NCI-H1694 treated with DMSO at 0.1 percent for 48 hours (cell line): ENCODE results near the gene CCDC88B.

Source experiments
- DNase-seq: peaks from one replicate; lab custom pipeline; 2025; lab: John Stamatoyannopoulos, UW

The CCDC88B gene

DNA sequence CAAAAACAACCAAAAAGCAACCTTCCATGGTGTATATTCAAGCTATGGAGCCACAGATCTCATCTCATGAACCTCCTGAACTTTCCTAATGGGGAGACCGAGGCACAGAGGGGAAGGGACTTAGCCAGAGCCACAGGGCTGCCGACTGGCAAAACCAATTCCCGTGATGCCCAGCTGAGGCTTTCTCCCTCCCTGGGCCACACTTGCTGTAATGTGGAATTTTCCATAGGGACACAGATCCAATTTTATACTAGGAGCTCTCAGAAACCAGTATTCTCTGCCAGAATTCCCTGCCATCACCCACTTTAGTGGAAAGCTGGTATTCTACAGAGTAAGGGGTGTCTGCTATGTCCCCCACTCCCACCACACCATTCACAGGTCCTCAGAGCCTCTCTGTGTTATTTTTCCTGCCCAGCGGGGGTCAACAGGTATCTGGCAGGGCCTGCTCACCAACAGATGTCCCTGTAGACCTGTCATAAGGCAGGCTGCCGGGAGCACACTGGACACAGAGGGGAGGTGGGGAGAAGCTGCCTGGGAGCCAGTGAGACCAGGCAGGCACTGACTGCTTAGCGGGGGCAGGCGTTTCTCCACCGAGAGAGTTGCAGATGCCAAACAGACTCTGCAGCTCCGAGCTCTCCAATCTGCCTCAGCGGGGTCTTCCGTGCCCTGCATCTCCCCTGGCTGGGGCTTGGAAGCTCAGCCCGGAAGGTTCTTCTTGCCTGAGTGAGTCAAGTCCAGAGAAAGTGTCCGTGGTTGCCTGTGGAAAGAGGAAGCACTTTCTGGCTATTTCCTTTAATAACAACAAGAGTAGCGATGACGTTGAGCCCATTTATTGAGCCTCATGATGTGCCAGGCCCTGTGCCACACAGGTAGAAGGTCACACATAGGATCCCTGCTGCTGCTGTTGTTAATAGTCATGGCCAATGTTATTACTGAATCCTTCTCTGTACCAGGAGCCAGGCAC lies 45.3 kb downstream of the CCDC88B start:
- DNase-seq: no peak

DNA sequence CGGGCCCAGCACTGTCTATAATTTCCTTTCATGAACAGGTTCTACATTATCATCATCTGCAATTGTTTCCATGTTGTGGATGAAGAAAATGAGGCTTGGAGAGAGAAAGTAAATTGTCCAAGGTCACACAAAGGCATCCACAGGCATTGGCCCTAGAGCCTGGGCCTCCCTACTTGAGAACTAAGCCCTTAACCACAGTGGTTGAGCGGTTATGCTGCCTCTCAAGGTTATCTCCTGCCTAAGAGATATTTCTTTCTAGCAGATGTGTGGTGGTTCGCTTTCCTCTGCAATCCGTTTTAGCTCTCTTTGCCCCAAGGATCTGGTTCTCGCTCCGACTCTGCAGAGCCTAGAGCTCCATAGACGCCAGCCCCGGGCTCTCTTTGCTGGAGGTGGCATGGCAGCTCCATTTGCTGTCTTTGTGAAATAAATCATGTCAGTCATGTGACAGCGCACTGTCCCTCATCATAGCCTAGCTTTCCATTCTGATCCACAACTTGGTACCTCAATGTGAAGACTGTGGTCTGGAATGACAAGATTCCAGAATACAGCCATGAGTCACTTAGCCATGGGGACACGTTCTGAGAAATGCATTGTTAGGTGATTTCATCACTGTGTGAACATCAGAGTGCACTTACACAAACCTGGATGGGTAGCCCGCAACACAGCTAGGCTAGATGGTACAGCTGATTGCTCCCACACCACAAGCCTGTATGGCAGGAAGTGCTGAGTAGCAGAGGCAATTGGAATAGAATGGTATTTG lies 46.1 kb downstream of the CCDC88B start:
- no peak for DNase-seq

DNA sequence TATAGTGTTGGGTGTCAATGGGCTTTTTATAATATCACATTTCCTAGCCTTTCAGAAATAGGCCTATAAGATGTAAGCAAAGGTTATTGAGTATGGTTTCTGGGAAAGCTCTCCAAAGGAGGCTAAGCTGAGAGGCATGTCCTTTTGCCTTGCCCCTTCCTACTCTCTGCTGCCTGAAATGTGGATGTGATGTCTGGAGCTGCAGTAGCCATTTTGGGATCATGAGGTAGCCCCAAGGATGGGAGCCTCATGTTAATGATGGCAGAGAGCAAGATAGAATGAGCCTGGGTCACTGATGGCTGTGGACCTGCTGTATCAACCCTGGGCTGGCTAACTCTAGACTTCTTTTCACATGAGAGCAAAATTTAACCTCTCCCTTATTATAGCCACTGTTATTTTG lies 47.9 kb downstream of the CCDC88B start:
- no peak for DNase-seq

DNA sequence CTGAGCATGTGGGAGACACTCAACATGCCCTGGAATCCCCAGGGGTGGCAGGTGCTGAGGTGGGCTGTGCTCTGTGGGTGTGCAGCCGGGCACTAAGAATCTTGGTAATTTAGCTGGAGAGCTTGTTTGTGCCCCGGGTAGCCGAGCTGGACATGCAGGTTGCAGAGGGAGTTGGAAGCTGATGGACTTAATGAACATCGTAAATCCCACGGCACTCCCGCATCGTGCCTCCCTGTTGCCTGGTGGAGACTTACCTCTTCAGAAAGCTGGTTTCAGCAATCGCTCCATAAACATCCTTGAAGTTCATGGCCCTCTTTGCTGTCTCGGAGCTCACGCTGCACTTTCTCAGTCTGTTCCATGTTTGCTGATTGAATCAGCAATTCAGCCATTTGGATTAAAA lies 48.9 kb downstream of the CCDC88B start:
- no peak for DNase-seq

DNA sequence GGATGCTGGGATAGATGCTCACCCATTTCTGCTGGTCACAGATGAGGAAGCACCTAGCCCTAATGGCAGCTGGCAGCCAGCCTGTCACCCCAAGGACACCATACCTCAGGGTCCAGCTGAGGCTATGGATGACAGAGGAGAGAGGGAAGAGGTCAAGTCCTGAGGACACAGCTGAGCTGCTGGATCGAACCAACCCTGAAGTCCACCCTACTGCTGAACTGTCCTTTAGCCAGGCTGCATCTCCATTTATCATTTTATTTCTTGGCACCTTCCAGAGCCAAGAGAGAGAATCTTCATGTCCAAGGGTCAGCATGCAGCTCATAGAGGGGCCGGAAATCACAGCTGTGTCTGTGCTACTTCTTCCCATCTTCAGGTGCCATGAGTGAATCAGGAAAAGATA lies 49.8 kb downstream of the CCDC88B start:
- DNase-seq: no peak

DNA sequence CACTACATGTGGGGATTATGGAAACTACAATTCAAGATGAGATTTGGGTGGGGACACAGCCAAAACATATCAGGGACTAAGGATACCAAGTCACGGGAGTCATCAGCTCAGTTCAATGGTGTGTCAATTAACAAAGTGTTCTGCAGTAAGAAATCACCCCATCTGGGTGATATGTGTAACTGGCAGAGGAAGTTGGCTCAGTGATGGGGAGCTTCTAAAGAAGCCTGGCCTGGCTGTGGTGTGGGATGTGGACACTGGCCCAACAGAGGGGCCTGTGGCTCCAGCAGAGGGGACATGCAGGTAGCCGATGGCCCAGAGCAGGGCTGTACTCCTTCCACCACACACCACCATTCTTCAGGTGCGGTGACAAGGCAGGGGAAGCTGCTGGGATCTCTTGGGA lies 50.6 kb downstream of the CCDC88B start:
- no peak for DNase-seq

DNA sequence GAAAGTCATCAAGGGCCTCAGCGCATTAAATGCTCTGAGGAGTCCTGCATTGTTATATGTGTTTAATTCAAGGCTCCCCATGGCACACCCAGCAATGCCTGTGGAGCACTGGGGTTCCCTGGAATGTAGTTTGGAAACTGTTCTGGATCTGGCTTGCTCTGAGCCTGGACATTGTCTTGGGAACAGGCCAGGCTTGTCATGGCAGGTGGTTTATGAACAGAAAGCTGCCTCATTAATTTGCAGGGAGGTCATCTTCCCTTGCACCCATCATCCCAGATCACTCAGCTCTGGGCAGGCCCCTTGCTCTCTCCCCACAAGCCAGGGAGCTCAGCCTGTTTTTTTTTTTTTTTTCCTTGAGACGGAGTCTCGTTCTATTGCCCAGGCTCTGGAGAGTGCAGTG lies 51.8 kb downstream of the CCDC88B start:
- DNase-seq: no peak

DNA sequence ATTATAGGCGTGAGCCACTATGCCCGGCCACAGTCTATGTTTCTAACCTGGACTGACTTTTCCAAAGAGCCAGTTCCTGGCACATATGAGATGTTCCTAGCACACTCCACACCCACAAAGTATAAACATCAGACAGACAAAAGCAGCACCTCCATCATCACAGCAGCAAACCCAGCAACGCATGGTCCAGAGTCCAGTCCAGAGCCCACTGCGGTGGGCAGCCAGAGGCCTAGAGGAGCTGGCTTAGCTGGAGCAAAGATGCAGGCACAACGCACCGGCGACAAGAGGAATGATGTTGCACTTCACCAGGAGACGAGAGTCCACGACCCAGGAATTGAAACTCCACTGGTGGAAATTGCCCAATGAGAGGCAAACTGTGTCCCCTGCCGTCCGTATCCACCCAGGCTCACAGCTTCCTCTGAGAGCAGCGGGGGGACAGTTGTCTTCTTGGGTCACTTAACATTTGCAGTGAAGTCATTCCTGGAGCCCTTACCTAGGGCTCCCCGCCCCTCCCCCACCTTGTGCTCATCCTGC lies 55.6 kb downstream of the CCDC88B start:
- DNase-seq: no peak

DNA sequence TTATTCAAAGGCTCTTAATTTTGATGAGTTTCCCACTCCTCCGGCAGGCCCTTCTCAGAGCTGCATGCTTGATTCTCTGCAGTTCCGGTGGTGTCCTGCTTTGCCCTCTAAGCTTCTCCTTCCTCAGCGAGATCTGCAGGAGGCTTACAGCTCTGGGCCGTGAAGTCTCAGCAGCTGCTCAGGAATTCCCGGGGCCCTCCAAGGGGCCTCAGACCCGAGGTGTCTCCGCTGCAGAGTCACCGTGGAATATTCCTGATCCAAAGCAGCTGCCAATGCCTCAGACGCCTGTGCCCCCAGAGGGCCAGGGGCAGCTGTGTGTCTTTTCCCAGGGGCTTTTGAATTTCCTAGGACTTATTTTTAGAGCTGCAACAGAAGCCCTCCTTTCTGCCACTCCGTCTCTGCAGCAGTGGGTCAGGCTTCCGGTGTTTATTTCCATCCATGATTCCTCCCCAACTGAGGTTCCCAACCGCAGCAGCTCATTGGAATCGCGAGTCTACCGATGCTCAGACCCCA lies 56.1 kb downstream of the CCDC88B start:
- no peak for DNase-seq

DNA sequence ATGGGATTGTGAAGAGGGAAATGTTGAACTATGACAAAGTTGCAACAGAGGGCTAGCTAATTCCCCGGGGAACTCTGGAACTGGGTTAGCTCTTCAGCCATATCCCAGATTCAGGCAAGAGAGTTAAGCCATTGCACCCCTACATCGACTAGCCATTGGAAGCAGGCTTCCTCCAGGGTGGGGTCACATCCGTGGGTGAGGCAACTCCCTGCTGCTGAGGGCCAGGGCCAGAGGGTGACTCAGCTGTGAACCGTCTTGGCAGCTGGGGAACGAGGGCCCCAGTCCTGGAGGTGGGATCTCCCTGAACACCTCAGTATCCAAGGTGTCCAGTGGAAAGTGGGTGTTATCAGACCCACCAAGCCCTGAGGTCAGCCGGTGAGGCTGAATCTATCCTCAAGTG lies 60.1 kb downstream of the CCDC88B start:
- no peak for DNase-seq

DNA sequence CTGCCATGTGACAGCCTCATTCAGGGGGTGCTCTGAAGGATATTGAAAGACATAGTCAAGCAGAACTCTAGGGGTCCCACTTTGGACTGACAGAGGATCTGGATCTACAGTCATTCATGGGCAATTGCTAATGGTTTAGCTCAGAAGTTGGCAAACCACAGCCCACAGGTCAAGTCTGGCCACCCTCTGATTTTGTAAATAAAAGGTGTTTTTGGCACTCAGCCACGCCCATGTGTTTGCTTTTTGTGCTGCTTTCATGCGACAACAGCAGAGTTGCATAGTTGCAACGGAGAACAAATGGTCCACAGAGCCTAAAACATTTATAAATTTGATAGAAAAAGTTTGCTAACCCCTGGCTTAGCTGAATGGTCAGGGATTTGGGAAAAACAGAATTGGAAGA lies 60.7 kb downstream of the CCDC88B start:
- DNase-seq: no peak

DNA sequence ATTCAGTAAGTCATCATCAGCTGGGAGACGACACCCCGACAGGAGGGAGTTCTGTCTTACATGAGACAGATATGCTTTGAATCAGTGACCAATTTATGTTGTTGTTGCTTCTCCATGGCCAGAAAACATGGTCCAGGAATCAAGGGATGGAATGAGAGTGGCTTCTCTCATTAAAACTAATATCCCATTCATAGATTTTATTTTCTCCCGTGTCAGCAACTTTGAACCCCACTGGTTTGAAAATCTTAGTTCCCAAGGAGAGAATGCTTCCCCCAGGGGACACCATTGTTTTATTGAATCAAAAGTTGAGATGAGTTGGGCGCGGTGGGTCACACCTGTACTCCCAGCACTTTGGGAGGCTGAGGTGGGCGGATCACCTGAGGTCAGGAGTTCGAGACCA lies 61.8 kb downstream of the CCDC88B start:
- no peak for DNase-seq

DNA sequence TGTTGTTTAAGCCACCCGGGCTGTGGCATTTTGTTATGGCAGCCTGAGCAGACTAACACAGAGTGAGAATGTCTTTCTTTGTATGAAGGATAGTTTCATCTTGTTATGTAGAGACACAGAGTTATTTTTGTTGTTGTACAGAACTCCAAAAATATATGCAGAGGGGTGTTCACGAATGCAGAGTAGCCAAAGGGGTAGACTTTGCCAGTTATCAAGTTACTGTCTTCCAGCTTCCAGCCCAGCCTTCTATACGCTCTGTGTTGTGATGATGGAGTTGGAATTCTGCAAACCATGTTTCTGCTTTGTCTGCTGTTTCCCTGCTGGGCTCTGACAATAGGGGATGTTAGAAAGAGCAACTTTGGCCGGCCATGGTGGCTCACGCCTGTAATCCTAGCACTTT lies 63.1 kb downstream of the CCDC88B start:
- no peak for DNase-seq

DNA sequence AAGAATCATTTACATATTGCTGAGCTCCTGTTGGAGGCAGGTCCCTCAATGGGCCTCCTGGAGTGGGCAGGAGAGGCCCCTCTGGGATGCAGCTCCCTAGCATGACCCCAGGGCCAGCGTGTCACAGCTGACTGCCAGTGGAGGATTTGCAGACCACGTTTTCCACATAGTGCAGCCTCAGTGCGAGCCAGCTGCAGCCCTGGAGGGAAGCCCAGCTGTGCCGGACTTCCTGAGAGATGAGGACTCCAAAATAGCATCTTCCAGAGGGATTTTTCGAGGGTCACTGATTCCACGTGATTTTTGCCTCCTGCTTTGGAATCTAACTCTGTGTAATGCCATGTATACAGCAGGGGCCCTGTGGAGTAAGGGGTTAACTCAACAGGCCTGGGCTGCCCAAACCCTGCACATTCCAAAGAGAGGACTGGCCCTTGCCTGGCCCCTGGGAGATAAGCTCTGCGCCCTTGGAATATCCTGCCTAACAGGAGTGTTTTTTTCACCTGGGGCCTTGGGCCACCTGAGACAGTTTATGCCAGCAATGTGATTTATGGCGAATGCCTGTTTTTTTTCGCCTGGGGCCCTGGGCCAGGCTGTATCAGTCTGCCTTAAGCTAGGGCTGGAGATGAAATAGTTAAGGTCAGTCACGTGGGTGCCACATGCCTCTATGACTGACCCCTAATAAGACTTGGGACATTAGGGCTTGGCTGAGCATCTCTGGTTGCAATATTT lies 66.4 kb downstream of the CCDC88B start:
- DNase-seq: no peak
